ENCODE data around the gene DIP2A.
A peak's percentile ranks its signal among the peaks of the same experiment; 100 is the strongest.

The DIP2A gene

GRCh38 chr21:46600305-46600704, 141.6 kb downstream of the DIP2A start:
- no peak for DNase-seq

GRCh38 chr21:46600978-46601377, 142.3 kb downstream of the DIP2A start:
- DNase-seq = no peak

- DNase-seq = no peak
Measured at GRCh38 chr21:46603228-46603627, 144.5 kb downstream of the DIP2A start.

GRCh38 chr21:46604329-46604974, 145.8 kb downstream of the DIP2A start:
- no peak for DNase-seq

GRCh38 chr21:46604975-46605766, 146.5 kb downstream of the DIP2A start, which contains the start of gene S100B:
S100B (minus strand) TSS chr21:46605082; CDS start chr21:46602415, 2,667 bp downstream.
- peak; percentile 24 to 46 (median 31) for DNase-seq

GRCh38 chr21:46605767-46606426, 147.2 kb downstream of the DIP2A start:
- peak; percentile 78 to 83 (median 82) for DNase-seq

GRCh38 chr21:46606427-46606813, 147.7 kb downstream of the DIP2A start:
- DNase-seq = no peak

GRCh38 chr21:46607636-46608035, 148.9 kb downstream of the DIP2A start:
- DNase-seq = peak; percentile 64 to 74 (median 68)

GRCh38 chr21:46608672-46609111, 150.0 kb downstream of the DIP2A start:
- no peak for DNase-seq

GRCh38 chr21:46610018-46610701, 151.5 kb downstream of the DIP2A start:
- DNase-seq = no peak

GRCh38 chr21:46613391-46613790, 154.7 kb downstream of the DIP2A start:
- DNase-seq = no peak

- no peak for DNase-seq
Measured at GRCh38 chr21:46616050-46616449, 157.4 kb downstream of the DIP2A start.

GRCh38 chr21:46616656-46617055, 158.0 kb downstream of the DIP2A start:
- no peak for DNase-seq

- DNase-seq = peak in 2 of 3 donors; percentile 20 to 22
Measured at GRCh38 chr21:46617267-46618051, 158.8 kb downstream of the DIP2A start.

GRCh38 chr21:46618738-46619379, 160.2 kb downstream of the DIP2A start:
- DNase-seq = peak in 1 of 3 donors; percentile 19
